Measurements from ENCODE around the gene PRIM1.
"Not testable (repeated sequence)": the region's sequence is repeated elsewhere in the genome, so short reads cannot be mapped to it uniquely, and the experiment has no call there.

DNA sequence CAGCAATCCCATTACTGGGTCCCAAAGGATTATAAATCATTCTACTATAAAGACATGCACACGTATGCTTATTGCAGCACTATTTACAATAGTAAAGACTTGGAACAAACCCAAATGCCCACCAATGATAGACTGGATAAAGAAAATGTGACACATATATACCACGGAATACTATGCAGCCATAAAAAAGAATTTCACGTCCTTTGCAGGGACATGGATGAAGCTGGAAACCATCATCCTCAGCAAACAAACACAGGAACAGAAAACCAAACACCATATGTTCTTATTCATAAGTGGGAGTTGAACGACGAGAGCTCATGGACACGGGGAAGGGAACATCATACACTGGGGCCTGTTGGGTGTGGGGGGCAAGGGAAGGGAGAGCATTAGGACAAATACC is 47.2 kb upstream of the PRIM1 start:
- not testable (repeated sequence) for TF ChIP-seq EZH2phosphoT487 (IDR thresholded peaks at IDR 0.05; ENCODE audit: borderline replicate concordance); CTCF (conservative IDR thresholded peaks at IDR 0.05; ENCODE audit: low read length)
